ENCODE data around the gene HGS. TPM values are rescaled to one million over a fixed set of nuclear protein-coding genes. Genes with fewer than 3 reads are reported as not detected.

Gene HGS
- total and polyA plus RNA-seq, 2 of the 13 experiments (the other 11 are each of a cell fraction or from before 2014, with no cell fraction given), result 73.3 to 78.1 TPM

DNA sequence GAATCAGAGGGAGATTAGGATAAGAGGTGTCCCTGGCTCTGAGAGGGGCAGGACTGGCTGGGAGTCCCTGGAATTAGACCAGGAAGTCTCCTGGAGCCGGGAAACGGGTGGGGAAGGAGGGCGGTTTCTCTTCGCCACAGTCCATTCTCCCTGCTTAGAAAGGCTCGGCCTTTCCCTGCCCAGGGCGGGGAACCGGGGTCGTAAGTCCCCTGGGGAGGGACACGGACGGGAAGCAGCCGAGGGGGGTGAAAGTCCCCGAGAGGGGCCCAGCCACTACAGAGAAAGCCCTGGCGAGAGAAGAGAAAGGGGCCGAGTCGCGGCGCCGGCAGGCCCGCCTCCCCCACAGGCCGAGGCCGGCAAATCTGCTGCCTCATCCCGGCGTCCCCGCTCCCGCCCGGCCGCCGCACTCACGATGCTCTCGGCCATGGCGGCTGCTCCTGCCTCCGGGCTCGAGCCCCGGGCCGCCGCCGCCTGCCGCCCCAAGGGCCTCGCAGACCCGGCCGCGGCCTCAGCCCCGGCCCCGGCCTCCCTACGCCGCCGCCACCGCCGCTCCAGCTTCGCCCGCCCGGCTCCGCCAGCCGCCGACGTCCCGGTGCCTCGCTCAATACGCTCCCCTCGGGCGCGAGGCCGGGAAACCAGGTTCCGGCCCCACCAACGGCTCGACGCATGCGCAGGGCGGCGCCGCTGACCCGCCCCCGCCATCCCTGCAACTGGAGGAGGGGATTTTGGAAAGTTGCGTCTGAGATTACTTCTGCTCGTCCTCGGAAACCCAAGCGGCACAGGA lies 47.1 kb upstream of the HGS start, which contains the start of the genes NPLOC4 and TSPAN10 (continued):
- TF ChIP-seq HNF1B (CRISPR knock-in tag; IDR thresholded peaks at IDR 0.05) (no peak; the same call in 1 of the 2 replicates), ASH2L (IDR thresholded peaks at IDR 0.05; ENCODE audit: insufficient read length, low read depth, low read length) (peak; percentile 81), ZNF841 (CRISPR knock-in tag; IDR thresholded peaks at IDR 0.05; ENCODE audit: borderline replicate concordance) (0 out of 2 replicates have a peak, but pooled peaks have one; percentile 14), MYC (CRISPR knock-in tag; IDR thresholded peaks at IDR 0.05; ENCODE audit: borderline replicate concordance) (peak; percentile 88), SNAI1 (CRISPR knock-in tag; IDR thresholded peaks at IDR 0.05; ENCODE audit: borderline replicate concordance) (0 out of 2 replicates have a peak, but pooled peaks have one; percentile 38), SIN3B (IDR thresholded peaks at IDR 0.05; ENCODE audit: low read length) (peak; percentile 91), TOPORS (CRISPR knock-in tag; IDR thresholded peaks at IDR 0.05) (peak; percentile 55; the same call in 1 of the 2 replicates), TAF1 (CRISPR knock-in tag; IDR thresholded peaks at IDR 0.05) (peak; percentile 95), TEAD2 (CRISPR knock-in tag; IDR thresholded peaks at IDR 0.05) (0 out of 2 replicates have a peak, but pooled peaks have one; percentile 20)
- TF ChIP-seq, protein P1, sequence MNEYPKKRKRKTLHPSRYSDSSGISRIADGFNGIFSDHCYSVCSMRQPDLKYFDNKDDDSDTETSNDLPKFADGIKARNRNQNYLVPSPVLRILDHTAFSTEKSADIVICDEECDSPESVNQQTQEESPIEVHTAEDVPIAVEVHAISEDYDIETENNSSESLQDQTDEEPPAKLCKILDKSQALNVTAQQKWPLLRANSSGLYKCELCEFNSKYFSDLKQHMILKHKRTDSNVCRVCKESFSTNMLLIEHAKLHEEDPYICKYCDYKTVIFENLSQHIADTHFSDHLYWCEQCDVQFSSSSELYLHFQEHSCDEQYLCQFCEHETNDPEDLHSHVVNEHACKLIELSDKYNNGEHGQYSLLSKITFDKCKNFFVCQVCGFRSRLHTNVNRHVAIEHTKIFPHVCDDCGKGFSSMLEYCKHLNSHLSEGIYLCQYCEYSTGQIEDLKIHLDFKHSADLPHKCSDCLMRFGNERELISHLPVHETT (CRISPR knock-in tag; conservative IDR thresholded peaks at IDR 0.05), result peak; percentile 97
- TF ChIP-seq, protein P2, sequence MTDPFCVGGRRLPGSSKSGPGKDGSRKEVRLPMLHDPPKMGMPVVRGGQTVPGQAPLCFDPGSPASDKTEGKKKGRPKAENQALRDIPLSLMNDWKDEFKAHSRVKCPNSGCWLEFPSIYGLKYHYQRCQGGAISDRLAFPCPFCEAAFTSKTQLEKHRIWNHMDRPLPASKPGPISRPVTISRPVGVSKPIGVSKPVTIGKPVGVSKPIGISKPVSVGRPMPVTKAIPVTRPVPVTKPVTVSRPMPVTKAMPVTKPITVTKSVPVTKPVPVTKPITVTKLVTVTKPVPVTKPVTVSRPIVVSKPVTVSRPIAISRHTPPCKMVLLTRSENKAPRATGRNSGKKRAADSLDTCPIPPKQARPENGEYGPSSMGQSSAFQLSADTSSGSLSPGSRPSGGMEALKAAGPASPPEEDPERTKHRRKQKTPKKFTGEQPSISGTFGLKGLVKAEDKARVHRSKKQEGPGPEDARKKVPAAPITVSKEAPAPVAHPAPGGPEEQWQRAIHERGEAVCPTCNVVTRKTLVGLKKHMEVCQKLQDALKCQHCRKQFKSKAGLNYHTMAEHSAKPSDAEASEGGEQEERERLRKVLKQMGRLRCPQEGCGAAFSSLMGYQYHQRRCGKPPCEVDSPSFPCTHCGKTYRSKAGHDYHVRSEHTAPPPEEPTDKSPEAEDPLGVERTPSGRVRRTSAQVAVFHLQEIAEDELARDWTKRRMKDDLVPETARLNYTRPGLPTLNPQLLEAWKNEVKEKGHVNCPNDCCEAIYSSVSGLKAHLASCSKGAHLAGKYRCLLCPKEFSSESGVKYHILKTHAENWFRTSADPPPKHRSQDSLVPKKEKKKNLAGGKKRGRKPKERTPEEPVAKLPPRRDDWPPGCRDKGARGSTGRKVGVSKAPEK (CRISPR knock-in tag; IDR thresholded peaks at IDR 0.05; ENCODE audit: borderline replicate concordance), result 0 out of 2 replicates have a peak, but pooled peaks have one; percentile 27
- TF ChIP-seq, protein P3, sequence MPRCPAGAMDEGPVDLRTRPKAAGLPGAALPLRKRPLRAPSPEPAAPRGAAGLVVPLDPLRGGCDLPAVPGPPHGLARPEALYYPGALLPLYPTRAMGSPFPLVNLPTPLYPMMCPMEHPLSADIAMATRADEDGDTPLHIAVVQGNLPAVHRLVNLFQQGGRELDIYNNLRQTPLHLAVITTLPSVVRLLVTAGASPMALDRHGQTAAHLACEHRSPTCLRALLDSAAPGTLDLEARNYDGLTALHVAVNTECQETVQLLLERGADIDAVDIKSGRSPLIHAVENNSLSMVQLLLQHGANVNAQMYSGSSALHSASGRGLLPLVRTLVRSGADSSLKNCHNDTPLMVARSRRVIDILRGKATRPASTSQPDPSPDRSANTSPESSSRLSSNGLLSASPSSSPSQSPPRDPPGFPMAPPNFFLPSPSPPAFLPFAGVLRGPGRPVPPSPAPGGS (CRISPR knock-in tag; IDR thresholded peaks at IDR 0.05), result no peak; the same call in none of the 2 replicates
- TF ChIP-seq, protein P4, sequence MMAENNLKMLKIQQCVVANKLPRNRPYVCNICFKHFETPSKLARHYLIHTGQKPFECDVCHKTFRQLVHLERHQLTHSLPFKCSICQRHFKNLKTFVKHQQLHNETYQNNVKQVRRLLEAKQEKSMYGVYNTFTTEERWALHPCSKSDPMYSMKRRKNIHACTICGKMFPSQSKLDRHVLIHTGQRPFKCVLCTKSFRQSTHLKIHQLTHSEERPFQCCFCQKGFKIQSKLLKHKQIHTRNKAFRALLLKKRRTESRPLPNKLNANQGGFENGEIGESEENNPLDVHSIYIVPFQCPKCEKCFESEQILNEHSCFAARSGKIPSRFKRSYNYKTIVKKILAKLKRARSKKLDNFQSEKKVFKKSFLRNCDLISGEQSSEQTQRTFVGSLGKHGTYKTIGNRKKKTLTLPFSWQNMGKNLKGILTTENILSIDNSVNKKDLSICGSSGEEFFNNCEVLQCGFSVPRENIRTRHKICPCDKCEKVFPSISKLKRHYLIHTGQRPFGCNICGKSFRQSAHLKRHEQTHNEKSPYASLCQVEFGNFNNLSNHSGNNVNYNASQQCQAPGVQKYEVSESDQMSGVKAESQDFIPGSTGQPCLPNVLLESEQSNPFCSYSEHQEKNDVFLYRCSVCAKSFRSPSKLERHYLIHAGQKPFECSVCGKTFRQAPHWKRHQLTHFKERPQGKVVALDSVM (CRISPR knock-in tag; IDR thresholded peaks at IDR 0.05), result peak; percentile 78
- TF ChIP-seq, protein P5, sequence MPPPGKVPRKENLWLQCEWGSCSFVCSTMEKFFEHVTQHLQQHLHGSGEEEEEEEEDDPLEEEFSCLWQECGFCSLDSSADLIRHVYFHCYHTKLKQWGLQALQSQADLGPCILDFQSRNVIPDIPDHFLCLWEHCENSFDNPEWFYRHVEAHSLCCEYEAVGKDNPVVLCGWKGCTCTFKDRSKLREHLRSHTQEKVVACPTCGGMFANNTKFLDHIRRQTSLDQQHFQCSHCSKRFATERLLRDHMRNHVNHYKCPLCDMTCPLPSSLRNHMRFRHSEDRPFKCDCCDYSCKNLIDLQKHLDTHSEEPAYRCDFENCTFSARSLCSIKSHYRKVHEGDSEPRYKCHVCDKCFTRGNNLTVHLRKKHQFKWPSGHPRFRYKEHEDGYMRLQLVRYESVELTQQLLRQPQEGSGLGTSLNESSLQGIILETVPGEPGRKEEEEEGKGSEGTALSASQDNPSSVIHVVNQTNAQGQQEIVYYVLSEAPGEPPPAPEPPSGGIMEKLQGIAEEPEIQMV (CRISPR knock-in tag; IDR thresholded peaks at IDR 0.05; ENCODE audit: low read depth), result no peak
- TF ChIP-seq, protein P6, sequence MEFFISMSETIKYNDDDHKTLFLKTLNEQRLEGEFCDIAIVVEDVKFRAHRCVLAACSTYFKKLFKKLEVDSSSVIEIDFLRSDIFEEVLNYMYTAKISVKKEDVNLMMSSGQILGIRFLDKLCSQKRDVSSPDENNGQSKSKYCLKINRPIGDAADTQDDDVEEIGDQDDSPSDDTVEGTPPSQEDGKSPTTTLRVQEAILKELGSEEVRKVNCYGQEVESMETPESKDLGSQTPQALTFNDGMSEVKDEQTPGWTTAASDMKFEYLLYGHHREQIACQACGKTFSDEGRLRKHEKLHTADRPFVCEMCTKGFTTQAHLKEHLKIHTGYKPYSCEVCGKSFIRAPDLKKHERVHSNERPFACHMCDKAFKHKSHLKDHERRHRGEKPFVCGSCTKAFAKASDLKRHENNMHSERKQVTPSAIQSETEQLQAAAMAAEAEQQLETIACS (CRISPR knock-in tag; IDR thresholded peaks at IDR 0.05), result peak; percentile 60; the same call in 1 of the 2 replicates
